Measurements from ENCODE around the gene SPATS2.

- TF ChIP-seq CTCF (conservative IDR thresholded peaks at IDR 0.05) (no peak), ZFX (IDR thresholded peaks at IDR 0.05) (no peak)
Measured at GRCh38 chr12:49415521-49415970, 48.3 kb downstream of the SPATS2 start.

All from C4-2B (cell line).